Liver (tissue), 9 donors: Measurements from ENCODE around the gene ECD. TPM values are rescaled to one million over a fixed set of nuclear protein-coding genes. Genes with fewer than 3 reads are reported as not detected.

Experiments
- DNase-seq: peaks from one replicate; pipeline ENCODE4 v3.0.0-alpha.2; 2017; ENCODE audit warnings: low spot score
- H3K27ac ChIP-seq, 2 donors: one replicate each; pipeline ENCODE4 v1.7.0; 2013; ENCODE audit warnings: inconsistent platforms in 2 of 2, low read length in 2 of 2, control low read depth in 1 of 2, low read depth in 1 of 2, mild to moderate bottlenecking in 1 of 2
- H3K27me3 ChIP-seq, 4 donors: one replicate each; pipeline versions ENCODE4 v1.6.1 to v1.7.0; 2013; ENCODE audit warnings: low read length in 3 of 4, inconsistent platforms in 1 of 4, mild to moderate bottlenecking in 1 of 4, moderate library complexity in 1 of 4; ENCODE audit not compliant: control insufficient read depth in 4 of 4, insufficient read depth in 4 of 4
- H3K36me3 ChIP-seq, 4 donors: one replicate each; pipeline versions ENCODE4 v1.6.1 to v1.7.0; 2013; ENCODE audit warnings: low read length in 3 of 4, mild to moderate bottlenecking in 3 of 4, low read depth in 1 of 4, moderate library complexity in 1 of 4; ENCODE audit not compliant: control insufficient read depth in 4 of 4, insufficient read depth in 3 of 4
- H3K4me1 ChIP-seq, 4 donors: one replicate each; pipeline versions ENCODE4 v1.6.1 to v1.7.0; 2013; ENCODE audit warnings: low read length in 3 of 4, mild to moderate bottlenecking in 3 of 4, moderate library complexity in 1 of 4; ENCODE audit not compliant: control insufficient read depth in 4 of 4, insufficient read depth in 4 of 4
- H3K4me3 ChIP-seq, 3 donors: one replicate each; pipeline versions ENCODE4 v1.6.1 to v1.7.0; 2013; ENCODE audit warnings: low read length in 3 of 3, control low read depth in 1 of 3, low read depth in 1 of 3, mild to moderate bottlenecking in 1 of 3
- H3K9ac ChIP-seq, 2 donors: one replicate each; pipeline ENCODE4 v1.7.0; 2013; ENCODE audit warnings: low read length in 2 of 2, mild to moderate bottlenecking in 2 of 2, moderate library complexity in 2 of 2, control low read depth in 1 of 2, low read depth in 1 of 2
- H3K9me3 ChIP-seq, 4 donors: one replicate each; pipeline versions ENCODE4 v1.6.1 to v1.7.0; 2013; ENCODE audit warnings: low read length in 3 of 4; ENCODE audit not compliant: control insufficient read depth in 4 of 4
- CTCF ChIP-seq: fragments of 150-350 bp; IDR thresholded peaks from 2 replicates; pipeline ENCODE4 v1.5.1; 2017; ENCODE audit warnings: improper control_type of control experiment, low read depth, low read length; ENCODE audit not compliant: missing input control
- FOXA2 ChIP-seq: IDR thresholded peaks from 2 replicates; pipeline ENCODE4 v1.6.1; 2016; ENCODE audit warnings: antibody characterized with exemption
- HNF4A ChIP-seq, 2 donors: conservative IDR thresholded peaks; 2 replicates each; pipeline ENCODE4 v1.6.1; 2016; ENCODE audit warnings: antibody characterized with exemption in 2 of 2, mild to moderate bottlenecking in 2 of 2
- HNF4G ChIP-seq: IDR thresholded peaks from 2 replicates; pipeline ENCODE4 v1.6.1; 2016; ENCODE audit warnings: antibody characterized with exemption
- JUND ChIP-seq, 2 donors: IDR thresholded peaks; 2 replicates each; pipeline ENCODE4 v1.6.1; 2016; ENCODE audit warnings: antibody characterized with exemption in 2 of 2
- NR2F2 ChIP-seq: IDR thresholded peaks from 2 replicates; pipeline ENCODE4 v1.6.1; 2016; ENCODE audit warnings: antibody characterized with exemption
- RAD21 ChIP-seq, 2 donors: IDR thresholded peaks; 2 replicates each; pipeline ENCODE4 v1.6.1; 2016; ENCODE audit warnings: antibody characterized with exemption in 2 of 2, mild to moderate bottlenecking in 2 of 2
- REST ChIP-seq: IDR thresholded peaks from 2 replicates; pipeline ENCODE4 v1.6.1; 2016; ENCODE audit warnings: antibody characterized with exemption, mild to moderate bottlenecking
- SP1 ChIP-seq: IDR thresholded peaks from 2 replicates; pipeline ENCODE4 v1.6.1; 2018; ENCODE audit warnings: antibody characterized with exemption, mild to moderate bottlenecking
- TAF1 ChIP-seq: conservative IDR thresholded peaks from 2 replicates; pipeline ENCODE4 v1.6.1; 2016; ENCODE audit warnings: antibody characterized with exemption, mild to moderate bottlenecking
- YY1 ChIP-seq: IDR thresholded peaks from 2 replicates; pipeline ENCODE4 v1.6.1; 2016; ENCODE audit warnings: antibody characterized with exemption, mild to moderate bottlenecking
- ZBTB33 ChIP-seq: IDR thresholded peaks from 2 replicates; pipeline ENCODE4 v1.6.1; 2016; ENCODE audit warnings: antibody characterized with exemption
- WGBS: extraction: QIAGEN DNeasy Blood & Tissue Kit; methylation state at CpG from one replicate; pipeline ENCODE4 v1.1.7; 2013; 5-methylcytosine and 5-hydroxymethylcytosine counted together
- polyA plus RNA-seq, 2 donors: library from polyadenylated mRNA; stranded (reverse) in 1 of 2; unstranded in 1 of 2; fragments of 200-250 nt in 1 of 2; fragments of >200 nt in 1 of 2; fragmentation: Nextera tagmentation in 1 of 2; extraction: Ambion mirVana in 1 of 2; gene quantifications; one replicate each; pipeline versions ENCODE4 v1.2.1 to v1.2.3, GENCODE V29; 2013 to 2015
- total RNA-seq, 2 donors: library from RNA; depleted of rRNA; stranded (reverse); fragments of >200 nt; gene quantifications; one replicate each; pipeline ENCODE4 v1.2.3, GENCODE V29; 2014
- TF ChIP-seq, protein P1 (sequence below): IDR thresholded peaks from 2 replicates; pipeline ENCODE4 v1.6.1; 2016; ENCODE audit warnings: antibody characterized with exemption
- TF ChIP-seq, protein P2 (sequence below): IDR thresholded peaks from 2 replicates; pipeline ENCODE4 v1.6.1; 2016; ENCODE audit warnings: antibody characterized with exemption
- donor health status: healthy.
- donor health status: healthy.
- donor health status: healthy.
- donor health status: healthy.
- donor health status: healthy.

Gene ECD
- total and polyA plus RNA-seq, 4 donors: 7.1 to 16.2 (median 12.0) TPM

DNA sequence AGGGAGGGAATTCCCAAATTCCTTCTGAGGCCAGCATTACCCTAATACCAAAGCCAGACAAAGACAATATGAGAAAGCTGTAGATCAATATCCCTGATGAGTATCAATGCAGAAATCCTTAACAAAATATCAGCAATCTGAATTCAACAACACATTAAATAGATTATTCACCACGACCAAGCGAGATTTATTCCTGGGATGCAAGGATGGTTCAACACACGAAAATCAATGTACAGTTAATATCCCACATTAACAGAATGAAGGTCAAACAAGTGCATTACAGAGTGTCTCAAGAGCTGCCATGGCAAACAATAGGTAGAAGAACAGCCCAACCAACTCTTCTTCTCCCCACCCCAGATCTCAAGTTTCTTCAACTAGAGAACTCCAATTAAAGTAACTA lies 6.1 kb downstream of the ECD start (continued):
- TF ChIP-seq ZBTB33 (no peak), TAF1 (no peak), FOXA2 (no peak)
- TF ChIP-seq, protein P1, sequence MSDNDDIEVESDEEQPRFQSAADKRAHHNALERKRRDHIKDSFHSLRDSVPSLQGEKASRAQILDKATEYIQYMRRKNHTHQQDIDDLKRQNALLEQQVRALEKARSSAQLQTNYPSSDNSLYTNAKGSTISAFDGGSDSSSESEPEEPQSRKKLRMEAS: no peak

DNA sequence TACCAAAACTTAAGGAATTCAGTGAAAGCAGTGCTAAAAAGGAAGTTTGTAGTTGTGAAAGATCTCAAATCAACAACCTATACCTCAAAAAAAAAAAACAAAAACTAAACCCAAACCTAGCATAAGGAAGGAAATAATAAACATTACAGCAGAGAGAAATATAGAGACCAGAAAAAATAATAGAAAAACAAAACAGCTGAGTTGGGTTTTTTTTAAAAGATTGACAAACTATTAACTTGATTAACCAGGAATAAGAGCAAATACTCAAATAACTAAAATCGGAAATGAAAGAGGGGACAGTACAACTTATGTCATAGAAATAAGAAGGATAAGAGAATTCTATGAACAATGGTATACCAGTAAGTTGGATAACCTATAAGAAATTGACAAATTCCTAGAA lies 6.7 kb downstream of the ECD start:
- 67% methylated on average over 1 of the region's 1 CpG for WGBS
- Histone ChIP-seq H3K27me3 (no peaks in the 10 kb centered on the region), H3K36me3 (peaks cover under 1 to 27% (median 21%) of the 10 kb centered on the region in 4 donors), H3K4me1 (peaks cover 0 to 6% (median 4%) of the 10 kb centered on the region in 4 donors), H3K4me3 (no peak overlapping the region), H3K9me3 (no peaks in the 10 kb centered on the region), H3K27ac (no peak overlapping the region), H3K9ac (no peak overlapping the region)
- no peak for DNase-seq
- no peak for TF ChIP-seq HNF4A (conservative IDR thresholded peaks at IDR 0.05)
- TF ChIP-seq, protein P1: no peak
- no peak for TF ChIP-seq HNF4G
- TF ChIP-seq JUND (IDR thresholded peaks at IDR 0.05): no peak
- TF ChIP-seq NR2F2: no peak
- TF ChIP-seq REST: no peak
- no peak for TF ChIP-seq YY1
- no peak for TF ChIP-seq SP1
- TF ChIP-seq, protein P2, sequence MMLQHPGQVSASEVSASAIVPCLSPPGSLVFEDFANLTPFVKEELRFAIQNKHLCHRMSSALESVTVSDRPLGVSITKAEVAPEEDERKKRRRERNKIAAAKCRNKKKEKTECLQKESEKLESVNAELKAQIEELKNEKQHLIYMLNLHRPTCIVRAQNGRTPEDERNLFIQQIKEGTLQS: no peak

- Histone ChIP-seq H3K4me1 (peaks cover 0 to 4% (median 3%) of the 10 kb centered on the region in 4 donors), H3K4me3 (no peak overlapping the region), H3K9ac (no peak overlapping the region), H3K27me3 (no peaks in the 10 kb centered on the region), H3K9me3 (no peaks in the 10 kb centered on the region), H3K27ac (no peak overlapping the region), H3K36me3 (peaks cover 1 to 32% (median 25%) of the 10 kb centered on the region in 4 donors)
- 3% methylated on average over 5 of the region's 5 CpGs for WGBS
- DNase-seq: peak; percentile 73
- TF ChIP-seq CTCF (peak; percentile 79), HNF4G (no peak), RAD21 (IDR thresholded peaks at IDR 0.05) (peak; percentile 82 to 83)
Observed at GRCh38 chr10:73159038-73159648, 8.7 kb downstream of the ECD start.
